Hepatocyte (in vitro differentiated cells): ENCODE data around the gene FHDC1. TPM values are rescaled to one million over a fixed set of nuclear protein-coding genes. Genes with fewer than 3 reads are reported as not detected.

Source experiments
- DNase-seq: peaks from one replicate; pipeline ENCODE4 v3.0.0-alpha.2; 2016; ENCODE audit warnings: low spot score
- H2AFZ ChIP-seq: fragments of 200-600 bp; sonication (generic); 2 replicates; pipeline ENCODE4 v1.6.0; 2016; ENCODE audit warnings: antibody characterized with exemption, mild to moderate bottlenecking
- H3K27ac ChIP-seq: fragments of 200-600 bp; sonication (generic); 2 replicates; pipeline ENCODE4 v1.5.1; 2016; ENCODE audit warnings: mild to moderate bottlenecking
- H3K27me3 ChIP-seq: fragments of 200-600 bp; sonication (generic); 2 replicates; pipeline ENCODE4 v1.6.1; 2016
- H3K36me3 ChIP-seq: fragments of 200-600 bp; sonication (generic); replicated peaks from 2 replicates; pipeline ENCODE4 v1.5.1; 2016; ENCODE audit warnings: low read depth; ENCODE audit not compliant: insufficient read depth
- H3K4me1 ChIP-seq: fragments of 200-600 bp; sonication (generic); 2 replicates; pipeline ENCODE4 v1.5.1; 2016; ENCODE audit warnings: mild to moderate bottlenecking, moderate library complexity; ENCODE audit not compliant: insufficient read depth
- H3K4me2 ChIP-seq: fragments of 200-600 bp; sonication (generic); 2 replicates; pipeline ENCODE4 v1.6.0; 2016
- H3K4me3 ChIP-seq: fragments of 200-600 bp; sonication (generic); 2 replicates; pipeline ENCODE4 v1.5.1; 2016; ENCODE audit warnings: mild to moderate bottlenecking
- H3K79me2 ChIP-seq: fragments of 200-600 bp; sonication (generic); 2 replicates; pipeline ENCODE4 v1.6.0; 2017; ENCODE audit warnings: mild to moderate bottlenecking
- H3K9me2 ChIP-seq: fragments of 200-600 bp; sonication (generic); replicated peaks from 2 replicates; pipeline ENCODE4 v1.6.0; 2017; ENCODE audit warnings: mild to moderate bottlenecking; ENCODE audit not compliant: insufficient read depth
- H3K9me3 ChIP-seq: fragments of 200-600 bp; sonication (generic); 2 replicates; pipeline ENCODE4 v1.5.1; 2016; ENCODE audit warnings: low read depth, mild to moderate bottlenecking
- H4K20me1 ChIP-seq: fragments of 200-600 bp; sonication (generic); 2 replicates; pipeline ENCODE4 v1.6.0; 2016; ENCODE audit warnings: mild to moderate bottlenecking; ENCODE audit not compliant: insufficient read depth, poor library complexity, severe bottlenecking
- EZH2 ChIP-seq: fragments of 200-600 bp; sonication (generic); IDR thresholded peaks from 2 replicates; pipeline ENCODE4 v1.6.1; 2016; ENCODE audit warnings: antibody characterized with exemption, mild to moderate bottlenecking, borderline replicate concordance
- EZH2phosphoT487 ChIP-seq: fragments of 200-600 bp; sonication (generic); IDR thresholded peaks from one replicate; pipeline ENCODE4 v1.6.1; 2018; ENCODE audit warnings: antibody characterized with exemption, mild to moderate bottlenecking, low read depth, moderate library complexity; ENCODE audit not compliant: unreplicated experiment, severe bottlenecking
- WGBS: methylation state at CpG from one replicate; pipeline ENCODE4 v1.1.6; 2016; ENCODE audit warnings: low lambda C conversion rate; ENCODE audit errors: missing lambda C conversion rate; 5-methylcytosine and 5-hydroxymethylcytosine counted together
- polyA plus RNA-seq: library from polyadenylated mRNA; unstranded; fragments of >200 nt; fragmentation: Nextera tagmentation; extraction: Ambion mirVana; gene quantifications from 2 replicates; pipeline ENCODE4 v1.2.1, GENCODE V29; 2016
- total RNA-seq: library from RNA; depleted of rRNA; stranded (reverse); fragments of >200 nt; gene quantifications from 2 replicates; pipeline ENCODE4 v1.2.3, GENCODE V29; 2014
- TF ChIP-seq, protein P1 (sequence below): fragments of 200-600 bp; sonication (generic); IDR thresholded peaks from 2 replicates; pipeline ENCODE4 v1.5.1; 2016; ENCODE audit warnings: antibody characterized with exemption, mild to moderate bottlenecking; ENCODE audit not compliant: poor library complexity

The FHDC1 gene
- total and polyA plus RNA-seq, 2 experiments from 2014 or later, result 2.1 to 3.1 TPM

DNA sequence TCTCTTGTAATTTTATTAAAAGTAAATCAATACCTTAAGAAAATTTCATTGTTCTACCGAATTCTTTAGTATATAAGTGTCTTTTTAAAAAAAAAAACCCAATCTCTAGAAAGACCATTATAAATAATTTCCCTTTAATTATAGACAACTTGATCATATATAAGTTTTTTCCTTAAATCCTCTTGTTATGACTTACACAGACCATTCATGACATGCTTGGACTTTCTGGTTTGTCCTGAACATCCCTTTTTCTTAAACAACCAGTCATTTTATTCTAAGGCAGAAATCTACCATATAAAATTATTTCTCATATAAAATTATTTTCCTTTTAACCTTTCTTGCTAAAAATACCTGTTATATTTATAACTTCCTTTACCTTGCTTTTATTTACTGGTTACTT lies 15.4 kb upstream of the FHDC1 start:
- no peaks in the 10 kb centered on the region for H3K9me2 ChIP-seq
- H3K4me2 ChIP-seq, result no peak overlapping the region
- H2AFZ ChIP-seq, result no peak overlapping the region
- H3K36me3 ChIP-seq, result no peaks in the 10 kb centered on the region
- H3K79me2 ChIP-seq, result no peaks in the 10 kb centered on the region
- H3K9me3 ChIP-seq, result peaks cover 6% of the 10 kb centered on the region
- TF ChIP-seq EZH2phosphoT487, result no peak
- TF ChIP-seq EZH2, result no peak
- TF ChIP-seq, protein P1, sequence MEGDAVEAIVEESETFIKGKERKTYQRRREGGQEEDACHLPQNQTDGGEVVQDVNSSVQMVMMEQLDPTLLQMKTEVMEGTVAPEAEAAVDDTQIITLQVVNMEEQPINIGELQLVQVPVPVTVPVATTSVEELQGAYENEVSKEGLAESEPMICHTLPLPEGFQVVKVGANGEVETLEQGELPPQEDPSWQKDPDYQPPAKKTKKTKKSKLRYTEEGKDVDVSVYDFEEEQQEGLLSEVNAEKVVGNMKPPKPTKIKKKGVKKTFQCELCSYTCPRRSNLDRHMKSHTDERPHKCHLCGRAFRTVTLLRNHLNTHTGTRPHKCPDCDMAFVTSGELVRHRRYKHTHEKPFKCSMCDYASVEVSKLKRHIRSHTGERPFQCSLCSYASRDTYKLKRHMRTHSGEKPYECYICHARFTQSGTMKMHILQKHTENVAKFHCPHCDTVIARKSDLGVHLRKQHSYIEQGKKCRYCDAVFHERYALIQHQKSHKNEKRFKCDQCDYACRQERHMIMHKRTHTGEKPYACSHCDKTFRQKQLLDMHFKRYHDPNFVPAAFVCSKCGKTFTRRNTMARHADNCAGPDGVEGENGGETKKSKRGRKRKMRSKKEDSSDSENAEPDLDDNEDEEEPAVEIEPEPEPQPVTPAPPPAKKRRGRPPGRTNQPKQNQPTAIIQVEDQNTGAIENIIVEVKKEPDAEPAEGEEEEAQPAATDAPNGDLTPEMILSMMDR, result no peak
- H4K20me1 ChIP-seq, result no peaks in the 10 kb centered on the region
- H3K4me3 ChIP-seq, result no peak overlapping the region
- no peak for DNase-seq
- no peaks in the 10 kb centered on the region for H3K4me1 ChIP-seq
- WGBS, result 43% methylated on average over 1 of the region's 1 CpG
- H3K27ac ChIP-seq, result no peak overlapping the region
- H3K27me3 ChIP-seq, result no peaks in the 10 kb centered on the region

DNA sequence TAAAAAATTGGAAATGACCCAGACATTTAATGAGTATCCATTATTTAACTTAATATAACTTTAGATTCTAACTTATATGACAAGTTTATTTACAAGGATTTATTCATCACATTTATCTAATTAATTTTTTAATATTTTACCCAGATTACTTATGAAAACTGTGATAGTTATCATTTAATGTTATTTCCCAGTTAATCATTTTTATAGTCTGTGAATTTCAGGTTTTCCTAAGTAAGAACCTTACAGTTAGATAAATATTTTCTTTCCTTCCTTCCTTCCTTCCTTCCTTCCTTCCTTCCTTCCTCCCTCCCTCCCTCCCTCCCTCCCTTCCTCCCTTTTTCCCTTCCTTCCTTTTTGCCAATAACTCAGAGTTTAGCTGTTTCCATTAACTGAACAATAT lies 14.8 kb upstream of the FHDC1 start:
- H3K9me2 ChIP-seq, result no peaks in the 10 kb centered on the region

DNA sequence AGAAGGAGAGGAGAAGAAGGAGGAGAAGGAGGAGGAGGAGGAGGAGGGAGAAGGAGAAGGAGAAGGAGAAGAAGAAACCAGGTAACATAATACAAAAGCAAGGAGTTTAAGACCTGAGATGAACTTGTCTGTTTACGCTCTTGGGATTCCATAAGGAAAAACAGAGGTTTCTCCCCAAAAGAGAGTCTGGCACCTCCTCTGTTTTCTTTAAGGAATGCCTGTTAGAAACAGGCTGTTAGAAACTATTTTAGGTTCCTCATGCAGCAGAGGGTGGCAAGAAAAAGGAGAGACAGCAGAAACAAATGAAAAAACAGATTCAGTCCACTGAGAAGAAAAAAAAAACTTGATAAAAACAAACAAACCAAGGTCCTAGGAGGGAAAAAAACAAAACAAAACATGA lies 10.3 kb upstream of the FHDC1 start:
- H4K20me1 ChIP-seq, result no peaks in the 10 kb centered on the region
- no peaks in the 10 kb centered on the region for H3K79me2 ChIP-seq
- no peak overlapping the region for H3K27ac ChIP-seq
- TF ChIP-seq EZH2 (no peak), EZH2phosphoT487 (no peak)
- TF ChIP-seq, protein P1, result no peak
- peaks cover 4% of the 10 kb centered on the region for H3K4me1 ChIP-seq
- no peaks in the 10 kb centered on the region for H3K9me2 ChIP-seq
- no peak overlapping the region for H2AFZ ChIP-seq
- H3K9me3 ChIP-seq, result no peaks in the 10 kb centered on the region
- no peaks in the 10 kb centered on the region for H3K36me3 ChIP-seq
- 95% methylated on average over 1 of the region's 1 CpG for whole genome bisulfite sequencing
- H3K4me2 ChIP-seq, result no peak overlapping the region
- H3K27me3 ChIP-seq, result no peaks in the 10 kb centered on the region
- no peak overlapping the region for H3K4me3 ChIP-seq
- no peak for DNase-seq

More for the DNA sequence above, 14.8 kb upstream of the FHDC1 start:
- no peaks in the 10 kb centered on the region for H3K27me3 ChIP-seq
- H3K27ac ChIP-seq, result no peak overlapping the region
- H4K20me1 ChIP-seq, result no peaks in the 10 kb centered on the region
- H3K36me3 ChIP-seq, result no peaks in the 10 kb centered on the region
- TF ChIP-seq EZH2phosphoT487 (no peak), EZH2 (no peak)
- TF ChIP-seq, protein P1, result no peak
- H3K9me3 ChIP-seq, result peaks cover 6% of the 10 kb centered on the region
- H3K4me3 ChIP-seq, result no peak overlapping the region
- no peaks in the 10 kb centered on the region for H3K4me1 ChIP-seq
- H2AFZ ChIP-seq, result no peak overlapping the region
- DNase-seq, result no peak
- no peak overlapping the region for H3K4me2 ChIP-seq
- H3K79me2 ChIP-seq, result no peaks in the 10 kb centered on the region

DNA sequence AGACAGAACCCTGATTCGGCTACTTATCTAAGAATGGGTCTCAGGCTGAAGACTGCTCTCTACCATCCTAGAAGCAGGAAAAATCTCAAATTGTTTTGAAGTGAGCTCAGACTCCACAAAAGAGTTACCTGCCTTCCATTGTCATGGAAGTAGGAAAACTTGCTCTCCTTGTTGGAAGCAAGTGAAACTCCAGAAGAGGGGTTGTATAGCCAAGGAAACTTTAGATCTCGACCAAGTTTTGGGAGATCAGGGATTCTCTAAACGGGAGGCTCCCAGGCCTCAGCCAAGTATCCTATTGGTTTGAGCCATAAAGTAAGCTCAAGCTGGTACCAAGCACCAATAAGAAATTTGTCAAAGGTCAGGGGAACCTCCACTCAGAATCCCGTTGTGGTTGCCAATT lies 9.2 kb upstream of the FHDC1 start:
- Histone ChIP-seq H3K4me1 (peaks cover 4% of the 10 kb centered on the region), H3K9me2 (no peaks in the 10 kb centered on the region), H3K27ac (no peak overlapping the region), H4K20me1 (no peaks in the 10 kb centered on the region), H2AFZ (no peak overlapping the region), H3K79me2 (no peaks in the 10 kb centered on the region), H3K27me3 (no peaks in the 10 kb centered on the region), H3K36me3 (no peaks in the 10 kb centered on the region), H3K4me2 (no peak overlapping the region), H3K4me3 (no peak overlapping the region), H3K9me3 (no peaks in the 10 kb centered on the region)
- TF ChIP-seq EZH2phosphoT487 (no peak), EZH2 (no peak)
- TF ChIP-seq, protein P1, result no peak
- DNase-seq, result no peak
- WGBS, result 83% methylated on average over 4 of the region's 4 CpGs
